Measurements from ENCODE around the gene ROGDI. TPM values are rescaled to one million over a fixed set of nuclear protein-coding genes. Genes with fewer than 3 reads are reported as not detected.
A peak's percentile ranks its signal among the peaks of the same experiment; 100 is the strongest.

ROGDI gene
- total and polyA plus RNA-seq, 2 donors from 2014 or later: 20.8 to 86.1 TPM

- H3K4me3 ChIP-seq (ENCODE audit: low read length in 3 of 3): peak overlapping the region; percentile 66 to 93 (median 79)
- peak overlapping the region; percentile 87 to 89 for H3K27ac ChIP-seq (ENCODE audit: low read depth in 2 of 2, low read length in 2 of 2)
- no peaks in the 10 kb centered on the region for H3K9me3 ChIP-seq (ENCODE audit: control insufficient read depth in 2 of 3, insufficient read depth in 1 of 3, low read length in 3 of 3)
- peaks cover 0 to 4% (median 2%) of the 10 kb centered on the region in 3 donors for H3K36me3 ChIP-seq (ENCODE audit: control insufficient read depth in 2 of 3, insufficient read depth in 3 of 3, low read length in 3 of 3)
- DNase-seq (peak; percentile 97 to 99 (median 98)), FAIRE-seq (peak; percentile 11)
- H3K27me3 ChIP-seq (ENCODE audit: control insufficient read depth, insufficient read depth, low read length): no peaks in the 10 kb centered on the region
- peaks cover 0 to 16% (median 4%) of the 10 kb centered on the region in 3 donors for H3K4me1 ChIP-seq (ENCODE audit: control insufficient read depth in 2 of 3, insufficient read depth in 2 of 3, low read depth in 1 of 3, low read length in 3 of 3)
- intact Hi-C loops (cut with DNase I): no loop called here
- TF ChIP-seq, protein P1, sequence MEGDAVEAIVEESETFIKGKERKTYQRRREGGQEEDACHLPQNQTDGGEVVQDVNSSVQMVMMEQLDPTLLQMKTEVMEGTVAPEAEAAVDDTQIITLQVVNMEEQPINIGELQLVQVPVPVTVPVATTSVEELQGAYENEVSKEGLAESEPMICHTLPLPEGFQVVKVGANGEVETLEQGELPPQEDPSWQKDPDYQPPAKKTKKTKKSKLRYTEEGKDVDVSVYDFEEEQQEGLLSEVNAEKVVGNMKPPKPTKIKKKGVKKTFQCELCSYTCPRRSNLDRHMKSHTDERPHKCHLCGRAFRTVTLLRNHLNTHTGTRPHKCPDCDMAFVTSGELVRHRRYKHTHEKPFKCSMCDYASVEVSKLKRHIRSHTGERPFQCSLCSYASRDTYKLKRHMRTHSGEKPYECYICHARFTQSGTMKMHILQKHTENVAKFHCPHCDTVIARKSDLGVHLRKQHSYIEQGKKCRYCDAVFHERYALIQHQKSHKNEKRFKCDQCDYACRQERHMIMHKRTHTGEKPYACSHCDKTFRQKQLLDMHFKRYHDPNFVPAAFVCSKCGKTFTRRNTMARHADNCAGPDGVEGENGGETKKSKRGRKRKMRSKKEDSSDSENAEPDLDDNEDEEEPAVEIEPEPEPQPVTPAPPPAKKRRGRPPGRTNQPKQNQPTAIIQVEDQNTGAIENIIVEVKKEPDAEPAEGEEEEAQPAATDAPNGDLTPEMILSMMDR (IDR thresholded peaks at IDR 0.05; ENCODE audit: borderline replicate concordance, extremely low read depth, insufficient read depth): no peak
- H3K9ac ChIP-seq (ENCODE audit: low read length in 3 of 3): peak overlapping the region; percentile 17 to 85 (median 50)
These were observed 33.7 kb downstream of the ROGDI start for GRCh38 chr16:4768549-4769305.

DNA sequence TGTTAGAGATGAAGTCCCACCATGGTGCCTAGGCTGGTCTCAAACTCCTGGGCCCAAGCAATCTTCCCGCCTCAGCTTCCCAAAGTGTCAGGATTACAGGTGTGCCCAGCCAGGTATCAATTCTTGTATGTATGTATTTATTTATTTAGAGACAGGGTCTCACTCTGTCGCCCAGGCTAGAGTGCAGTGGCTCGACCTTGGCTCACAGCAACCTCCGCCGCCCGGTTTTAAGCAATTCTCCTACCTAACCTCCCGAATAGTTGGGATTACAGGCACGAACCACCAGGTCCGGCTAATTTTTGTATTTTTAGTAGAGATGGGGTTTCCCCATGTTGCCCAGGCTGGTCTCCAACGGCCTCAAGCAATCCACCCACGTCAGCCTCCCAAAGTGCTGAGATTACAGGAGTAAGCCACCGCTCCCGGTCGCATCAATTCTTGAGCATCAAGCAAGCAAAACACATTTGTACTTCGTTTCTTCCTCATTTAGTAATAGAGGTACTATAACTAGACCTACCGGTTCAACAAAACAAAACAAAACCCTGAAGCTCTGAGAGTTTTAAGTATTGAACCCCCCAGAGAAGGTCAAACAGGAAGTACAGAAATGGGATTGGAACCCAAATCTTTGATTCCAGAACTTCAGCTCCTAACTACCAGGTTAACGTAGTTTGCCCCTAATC, 34.4 kb downstream of the ROGDI start:
- FAIRE-seq (no peak), DNase-seq (peak in 2 of 5 donors; percentile 22 to 59)
- peak overlapping the region; percentile 9 to 85 (median 50) for H3K9ac ChIP-seq (ENCODE audit: low read length in 3 of 3)
- peak overlapping the region; percentile 87 to 89 for H3K27ac ChIP-seq (ENCODE audit: low read depth in 2 of 2, low read length in 2 of 2)
- H3K4me3 ChIP-seq (ENCODE audit: low read length in 3 of 3): peak overlapping the region; percentile 66 to 93 (median 79)
- peaks cover 0 to 16% (median 4%) of the 10 kb centered on the region in 3 donors for H3K4me1 ChIP-seq (ENCODE audit: control insufficient read depth in 2 of 3, insufficient read depth in 2 of 3, low read depth in 1 of 3, low read length in 3 of 3)
- no peaks in the 10 kb centered on the region for H3K9me3 ChIP-seq (ENCODE audit: control insufficient read depth in 2 of 3, insufficient read depth in 1 of 3, low read length in 3 of 3)
- TF ChIP-seq, protein P1 (IDR thresholded peaks at IDR 0.05; ENCODE audit: borderline replicate concordance, extremely low read depth, insufficient read depth): no peak
- H3K27me3 ChIP-seq (ENCODE audit: control insufficient read depth, insufficient read depth, low read length): no peaks in the 10 kb centered on the region
- intact Hi-C loops (cut with DNase I): no loop called here
- peaks cover 0 to 9% (median 6%) of the 10 kb centered on the region in 3 donors for H3K36me3 ChIP-seq (ENCODE audit: control insufficient read depth in 2 of 3, insufficient read depth in 3 of 3, low read length in 3 of 3)

GRCh38 chr16:4766875-4767628, 35.4 kb downstream of the ROGDI start, which contains the start of gene ZNF500:
Gene ZNF500 (minus strand): TSS chr16:4767162. CDS start chr16:4765978, 1,184 bp downstream.
- intact Hi-C loops (cut with DNase I): no loop called here

More at GRCh38 chr16:4766875-4767628, 35.4 kb downstream of the ROGDI start, which contains the start of gene ZNF500:
- H3K4me1 ChIP-seq (ENCODE audit: control insufficient read depth in 2 of 3, insufficient read depth in 2 of 3, low read depth in 1 of 3, low read length in 3 of 3): peaks cover 0 to 16% (median 4%) of the 10 kb centered on the region in 3 donors
- H3K27ac ChIP-seq (ENCODE audit: low read depth in 2 of 2, low read length in 2 of 2): peak within 1 kb of the TSS; percentile 22 to 89
- FAIRE-seq: peak; percentile 50
- TF ChIP-seq, protein P1 (IDR thresholded peaks at IDR 0.05; ENCODE audit: borderline replicate concordance, extremely low read depth, insufficient read depth): no peak
- peak; percentile 98 to 99 (median 98) for DNase-seq
- peak within 1 kb of the TSS; percentile 69 to 93 (median 79) for H3K4me3 ChIP-seq (ENCODE audit: low read length in 3 of 3)
- peak within 1 kb of the TSS; percentile 54 to 86 (median 54) for H3K9ac ChIP-seq (ENCODE audit: low read length in 3 of 3)
- H3K9me3 ChIP-seq (ENCODE audit: control insufficient read depth in 2 of 3, insufficient read depth in 1 of 3, low read length in 3 of 3): no peaks in the 10 kb centered on the region
- H3K27me3 ChIP-seq (ENCODE audit: control insufficient read depth, insufficient read depth, low read length): no peaks in the 10 kb centered on the region
- H3K36me3 ChIP-seq (ENCODE audit: control insufficient read depth in 2 of 3, insufficient read depth in 3 of 3, low read length in 3 of 3): peaks cover 0 to 11% (median 6%) of the 10 kb centered on the region in 3 donors

Data from kidney (tissue), 14 donors.